Activated CD4-positive, alpha-beta T cell treated with anti-CD3 and anti-CD28 coated beads, Interleukin-2, amount 50 U/mL, for 24 hours (primary cell): ENCODE measurements around the gene SLC6A12.

ENCODE experiments used
- DNase-seq, 2 donors: peaks; one replicate each; pipeline ENCODE4 v3.0.0-alpha.2; 2020; ENCODE audit warnings: low read depth in 1 of 2, low spot score in 1 of 2

Gene SLC6A12

GRCh38 chr12:164207-164606 is 49.8 kb downstream of the SLC6A12 start:
- no peak for DNase-seq

GRCh38 chr12:163406-163986 is 50.5 kb downstream of the SLC6A12 start:
- DNase-seq = no peak

- DNase-seq = no peak
These were observed 51.3 kb downstream of the SLC6A12 start for GRCh38 chr12:162467-163307.

- no peak for DNase-seq
These were observed 52.1 kb downstream of the SLC6A12 start for GRCh38 chr12:161823-162222.

GRCh38 chr12:160858-161257 is 53.1 kb downstream of the SLC6A12 start:
- no peak for DNase-seq

GRCh38 chr12:159156-159782 is 54.7 kb downstream of the SLC6A12 start:
- no peak for DNase-seq

GRCh38 chr12:157644-158043 is 56.3 kb downstream of the SLC6A12 start:
- DNase-seq = no peak

- DNase-seq = no peak
These were observed 57.0 kb downstream of the SLC6A12 start for GRCh38 chr12:156945-157344.

GRCh38 chr12:155646-156045 is 58.3 kb downstream of the SLC6A12 start:
- no peak for DNase-seq

- DNase-seq = no peak
These were observed 59.0 kb downstream of the SLC6A12 start for GRCh38 chr12:155006-155405.

- no peak for DNase-seq
These were observed 59.9 kb downstream of the SLC6A12 start for GRCh38 chr12:154058-154457.

- peak; percentile 12 to 30 for DNase-seq
These were observed 60.7 kb downstream of the SLC6A12 start for GRCh38 chr12:153080-153746.

GRCh38 chr12:152440-152839 is 61.5 kb downstream of the SLC6A12 start:
- no peak for DNase-seq

GRCh38 chr12:151579-151978 is 62.4 kb downstream of the SLC6A12 start:
- no peak for DNase-seq

- no peak for DNase-seq
These were observed 65.1 kb downstream of the SLC6A12 start for GRCh38 chr12:148676-149416.

GRCh38 chr12:147242-147641 is 66.7 kb downstream of the SLC6A12 start:
- DNase-seq = no peak

- DNase-seq = no peak
These were observed 68.5 kb downstream of the SLC6A12 start for GRCh38 chr12:145369-145960.

GRCh38 chr12:144650-145284 is 69.2 kb downstream of the SLC6A12 start:
- DNase-seq = no peak

- DNase-seq = no peak
These were observed 69.8 kb downstream of the SLC6A12 start for GRCh38 chr12:143964-144649.

GRCh38 chr12:140162-140561 is 73.8 kb downstream of the SLC6A12 start:
- DNase-seq = no peak
